Osteoblast (primary cell): ENCODE measurements around the gene TOMM20L. TPM values are rescaled to one million over a fixed set of nuclear protein-coding genes. Genes with fewer than 3 reads are reported as not detected.

Source experiments
- DNase-seq: peaks from one replicate; pipeline ENCODE4 v3.0.0; 2011; ENCODE audit warnings: low spot score, mixed read lengths; ENCODE audit not compliant: insufficient read length; ENCODE audit errors: missing footprints
- H2AFZ ChIP-seq: 2 replicates; pipeline ENCODE4 v1.6.0; 2011; ENCODE audit warnings: mild to moderate bottlenecking, low read length
- H3K27ac ChIP-seq: 2 replicates; pipeline ENCODE4 v1.5.1; 2011; ENCODE audit warnings: mild to moderate bottlenecking, low read depth, low read length, moderate library complexity
- H3K27me3 ChIP-seq: 2 replicates; pipeline ENCODE4 v1.6.0; 2012; ENCODE audit warnings: mild to moderate bottlenecking, control low read depth, inconsistent platforms, low read length, moderate library complexity; ENCODE audit not compliant: insufficient read depth
- H3K36me3 ChIP-seq: 2 replicates; pipeline ENCODE4 v1.5.1; 2011; ENCODE audit warnings: mild to moderate bottlenecking, low read length, control low read depth, moderate library complexity; ENCODE audit not compliant: insufficient read depth
- H3K4me1 ChIP-seq: 2 replicates; pipeline ENCODE4 v1.5.1; 2011; ENCODE audit warnings: mild to moderate bottlenecking, low read length, control low read depth, moderate library complexity; ENCODE audit not compliant: insufficient read depth
- H3K4me2 ChIP-seq: 2 replicates; pipeline ENCODE4 v1.6.0; 2011; ENCODE audit warnings: mild to moderate bottlenecking, low read length; ENCODE audit not compliant: insufficient read depth
- H3K4me3 ChIP-seq: fragments of 200-600 bp; sonication (generic); 3 replicates; pipeline ENCODE4 v1.5.1; 2012; ENCODE audit warnings: mild to moderate bottlenecking, low read length, inconsistent platforms; ENCODE audit not compliant: insufficient read depth
- H3K79me2 ChIP-seq: 2 replicates; pipeline ENCODE4 v1.6.0; 2012; ENCODE audit warnings: mild to moderate bottlenecking, low read length, control low read depth, inconsistent platforms; ENCODE audit not compliant: insufficient read depth
- H3K9me3 ChIP-seq: 2 replicates; pipeline ENCODE4 v1.5.1; 2011; ENCODE audit warnings: low read depth, low read length, control low read depth
- H4K20me1 ChIP-seq: 2 replicates; pipeline ENCODE4 v1.6.0; 2012; ENCODE audit warnings: mild to moderate bottlenecking, low read length, control low read depth; ENCODE audit not compliant: insufficient read depth
- total RNA-seq: library from RNA; depleted of rRNA; stranded (reverse); fragments of >200 nt; gene quantifications from 2 replicates; pipeline ENCODE4 v1.2.3, GENCODE V29; 2012
- TF ChIP-seq, protein P1 (sequence below): IDR thresholded peaks from 2 replicates; pipeline ENCODE4 v1.5.1; 2011; ENCODE audit warnings: mild to moderate bottlenecking, low read depth, low read length, moderate library complexity; ENCODE audit errors: extremely low read depth

The TOMM20L gene
- not detected in 2 replicates for total RNA-seq

DNA sequence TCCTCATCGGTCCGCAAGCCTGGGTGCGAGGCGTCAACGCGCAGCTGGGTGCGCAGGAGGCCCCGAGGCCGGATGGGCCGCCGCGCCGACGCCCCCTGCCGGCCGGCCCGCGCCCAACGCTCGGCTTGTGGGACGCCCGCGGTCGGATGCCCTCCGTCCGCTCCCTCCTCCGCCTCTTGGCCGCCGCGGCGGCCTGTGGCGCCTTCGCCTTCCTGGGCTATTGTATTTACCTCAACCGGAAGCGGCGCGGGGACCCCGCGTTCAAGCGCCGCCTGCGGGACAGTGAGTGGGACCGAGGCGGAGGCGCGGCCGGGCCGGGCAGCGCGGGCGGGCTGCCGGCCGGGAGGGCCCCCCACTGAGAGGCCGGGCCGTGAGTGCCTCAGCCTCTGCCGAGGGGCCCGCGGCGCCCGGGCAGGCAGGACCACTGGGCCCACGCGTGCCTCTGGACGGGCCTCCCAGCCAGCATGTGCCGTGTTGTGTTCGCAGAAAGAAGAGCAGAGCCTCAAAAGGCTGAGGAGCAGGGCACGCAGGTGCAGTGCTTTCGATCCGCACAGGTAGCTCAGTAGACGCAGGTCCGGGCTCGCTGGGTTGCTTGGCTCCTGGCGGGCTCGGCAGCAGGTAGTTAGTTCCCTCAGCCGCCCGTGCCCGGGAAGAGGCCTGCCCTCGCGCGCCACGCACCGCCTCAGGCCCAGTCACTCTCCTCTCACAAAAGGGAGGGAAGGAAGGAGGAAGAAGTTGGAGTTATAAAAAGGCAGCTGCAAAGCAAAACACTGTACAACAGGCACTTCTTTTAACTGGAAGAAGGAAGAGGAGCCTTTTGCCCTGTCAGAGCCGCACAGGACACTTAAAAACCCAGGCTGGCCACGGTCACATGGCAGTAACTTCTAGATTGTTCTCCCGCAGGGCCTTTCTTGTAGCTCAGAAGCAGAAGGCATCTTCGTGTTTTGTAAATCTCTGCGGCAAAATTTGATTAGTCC is at the start of gene TOMM20L:
Gene TOMM20L, plus strand, starts transcription at position 119 of the 977 bp plus-strand sequence. Its CDS starts 28 bp downstream, at position 147.
- Histone ChIP-seq H4K20me1 (no peaks in the 10 kb centered on the region), H3K4me3 (peak within 1 kb of the TSS; percentile 73), H2AFZ (peak within 1 kb of the TSS; percentile 94), H3K4me2 (peak within 1 kb of the TSS; percentile 79), H3K4me1 (peaks cover 5% of the 10 kb centered on the region), H3K9me3 (no peaks in the 10 kb centered on the region), H3K36me3 (no peaks in the 10 kb centered on the region), H3K79me2 (no peaks in the 10 kb centered on the region), H3K27ac (no peak within 1 kb of the TSS), H3K27me3 (no peaks in the 10 kb centered on the region)
- TF ChIP-seq, protein P1, sequence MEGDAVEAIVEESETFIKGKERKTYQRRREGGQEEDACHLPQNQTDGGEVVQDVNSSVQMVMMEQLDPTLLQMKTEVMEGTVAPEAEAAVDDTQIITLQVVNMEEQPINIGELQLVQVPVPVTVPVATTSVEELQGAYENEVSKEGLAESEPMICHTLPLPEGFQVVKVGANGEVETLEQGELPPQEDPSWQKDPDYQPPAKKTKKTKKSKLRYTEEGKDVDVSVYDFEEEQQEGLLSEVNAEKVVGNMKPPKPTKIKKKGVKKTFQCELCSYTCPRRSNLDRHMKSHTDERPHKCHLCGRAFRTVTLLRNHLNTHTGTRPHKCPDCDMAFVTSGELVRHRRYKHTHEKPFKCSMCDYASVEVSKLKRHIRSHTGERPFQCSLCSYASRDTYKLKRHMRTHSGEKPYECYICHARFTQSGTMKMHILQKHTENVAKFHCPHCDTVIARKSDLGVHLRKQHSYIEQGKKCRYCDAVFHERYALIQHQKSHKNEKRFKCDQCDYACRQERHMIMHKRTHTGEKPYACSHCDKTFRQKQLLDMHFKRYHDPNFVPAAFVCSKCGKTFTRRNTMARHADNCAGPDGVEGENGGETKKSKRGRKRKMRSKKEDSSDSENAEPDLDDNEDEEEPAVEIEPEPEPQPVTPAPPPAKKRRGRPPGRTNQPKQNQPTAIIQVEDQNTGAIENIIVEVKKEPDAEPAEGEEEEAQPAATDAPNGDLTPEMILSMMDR: peak; percentile 59
- DNase-seq: peak; percentile 98

DNA sequence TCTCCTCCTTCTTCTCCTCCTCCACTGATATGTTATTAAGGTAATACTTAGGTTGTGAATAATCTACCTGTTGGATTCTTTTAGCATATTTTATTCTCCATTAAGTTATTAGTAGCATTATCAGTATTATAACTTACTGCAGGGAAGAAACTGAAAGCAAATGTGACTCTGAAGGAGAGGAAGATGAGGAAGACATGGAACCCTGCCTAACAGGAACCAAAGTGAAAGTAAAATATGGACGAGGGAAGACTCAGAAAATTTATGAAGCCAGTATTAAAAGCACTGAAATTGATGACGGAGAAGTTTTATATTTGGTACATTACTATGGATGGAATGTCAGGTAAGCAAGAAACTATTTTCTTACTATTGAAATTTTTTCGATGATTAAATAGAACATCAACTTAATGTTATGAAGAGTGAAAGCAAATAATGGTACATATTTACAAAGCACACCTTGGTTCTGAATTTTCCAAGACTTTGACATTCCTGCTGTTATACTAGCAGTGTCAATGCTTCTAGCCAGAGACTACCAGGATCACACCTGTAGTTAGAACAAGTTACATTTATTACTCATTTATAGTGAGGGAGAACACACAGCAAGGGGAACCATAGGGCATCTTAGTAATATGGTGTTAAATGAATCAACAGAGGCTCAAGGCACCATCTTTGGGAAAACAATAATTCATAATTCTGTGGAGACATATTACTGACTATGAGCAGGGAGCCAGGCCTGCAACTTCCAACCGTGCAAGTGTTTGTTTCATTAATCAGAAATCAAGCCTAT is 42.0 kb upstream of the TOMM20L start:
- Histone ChIP-seq H4K20me1 (no peaks in the 10 kb centered on the region), H3K4me1 (no peaks in the 10 kb centered on the region), H3K4me3 (peak overlapping the region; percentile 27), H3K79me2 (no peaks in the 10 kb centered on the region), H3K4me2 (peak overlapping the region; percentile 57), H3K36me3 (peaks cover 26% of the 10 kb centered on the region), H3K27ac (no peak overlapping the region), H3K9me3 (no peaks in the 10 kb centered on the region), H3K27me3 (no peaks in the 10 kb centered on the region), H2AFZ (no peak overlapping the region)
- no peak for DNase-seq
- TF ChIP-seq, protein P1: no peak

DNA sequence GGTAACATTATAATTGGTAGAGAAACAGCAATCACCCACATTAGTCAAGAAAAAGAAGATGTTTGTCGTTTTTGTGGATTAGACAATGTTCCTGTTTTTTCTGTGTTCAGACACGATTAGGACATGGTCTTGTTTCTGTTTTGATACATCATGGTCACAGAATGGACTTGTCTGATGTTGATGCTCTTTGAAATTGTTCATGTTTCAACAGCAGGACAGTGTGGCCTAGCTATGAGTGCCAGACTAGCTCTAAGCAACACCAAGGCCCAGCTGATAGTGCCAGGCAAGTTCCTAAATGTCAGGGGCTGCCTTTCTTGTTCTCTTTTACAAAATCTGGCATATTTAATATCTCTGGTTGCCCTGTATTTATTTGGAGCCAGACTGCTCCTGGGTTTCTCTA is 40.9 kb upstream of the TOMM20L start:
- Histone ChIP-seq H3K4me3 (no peak overlapping the region), H3K4me2 (no peak overlapping the region), H3K4me1 (no peaks in the 10 kb centered on the region), H3K9me3 (no peaks in the 10 kb centered on the region), H3K36me3 (peaks cover 24% of the 10 kb centered on the region), H2AFZ (no peak overlapping the region), H3K27ac (no peak overlapping the region), H3K27me3 (no peaks in the 10 kb centered on the region), H4K20me1 (no peaks in the 10 kb centered on the region), H3K79me2 (no peaks in the 10 kb centered on the region)
- TF ChIP-seq, protein P1: no peak
- DNase-seq: no peak
